ENCODE data around the gene STAMBPL1. TPM values are rescaled to one million over a fixed set of nuclear protein-coding genes. Genes with fewer than 3 reads are reported as not detected.

Gene STAMBPL1
- total RNA-seq, 1 donor from 2014 or later: 2.6 TPM

GRCh38 chr10:88896372-88896993, 16.4 kb downstream of the STAMBPL1 start:
- no peak for TF ChIP-seq CTCF (IDR thresholded peaks at IDR 0.05; ENCODE audit: insufficient read depth, low read length, severe bottlenecking)
- DNase-seq (ENCODE audit: low read depth): no peak

GRCh38 chr10:88896994-88897853, 17.2 kb downstream of the STAMBPL1 start:
- FAIRE-seq: no peak
- no peak overlapping the region for H3K4me3 ChIP-seq (ENCODE audit: low read depth, low read length)
- DNase-seq (ENCODE audit: low read depth): no peak
- no peaks in the 10 kb centered on the region for H3K27me3 ChIP-seq (ENCODE audit: control insufficient read depth, insufficient read depth, low read length)
- no peak for TF ChIP-seq CTCF (IDR thresholded peaks at IDR 0.05; ENCODE audit: insufficient read depth, low read length, severe bottlenecking)
- H3K36me3 ChIP-seq (ENCODE audit: control insufficient read depth, insufficient read depth, low read length): no peaks in the 10 kb centered on the region

More at GRCh38 chr10:88896372-88896993, 16.4 kb downstream of the STAMBPL1 start:
- Histone ChIP-seq H3K27me3 (ENCODE audit: control insufficient read depth, insufficient read depth, low read length) (no peaks in the 10 kb centered on the region), H3K4me3 (ENCODE audit: low read depth, low read length) (no peak overlapping the region), H3K36me3 (ENCODE audit: control insufficient read depth, insufficient read depth, low read length) (no peaks in the 10 kb centered on the region)
- FAIRE-seq: no peak

GRCh38 chr10:88898727-88899126, 18.7 kb downstream of the STAMBPL1 start:
- Histone ChIP-seq H3K27me3 (ENCODE audit: control insufficient read depth, insufficient read depth, low read length) (no peaks in the 10 kb centered on the region), H3K4me3 (ENCODE audit: low read depth, low read length) (no peak overlapping the region), H3K36me3 (ENCODE audit: control insufficient read depth, insufficient read depth, low read length) (no peaks in the 10 kb centered on the region)
- FAIRE-seq (peak; percentile 18), DNase-seq (ENCODE audit: low read depth) (no peak)
- TF ChIP-seq CTCF (IDR thresholded peaks at IDR 0.05; ENCODE audit: insufficient read depth, low read length, severe bottlenecking): no peak

- no peaks in the 10 kb centered on the region for H3K27me3 ChIP-seq (ENCODE audit: control insufficient read depth, insufficient read depth, low read length)
- no peak for FAIRE-seq
These were observed 19.8 kb downstream of the STAMBPL1 start for GRCh38 chr10:88899886-88900285.

GRCh38 chr10:88901206-88901983, 21.4 kb downstream of the STAMBPL1 start:
- no peak for DNase-seq (ENCODE audit: low read depth)
- Histone ChIP-seq H3K27me3 (ENCODE audit: control insufficient read depth, insufficient read depth, low read length) (no peaks in the 10 kb centered on the region), H3K36me3 (ENCODE audit: control insufficient read depth, insufficient read depth, low read length) (no peaks in the 10 kb centered on the region), H3K4me3 (ENCODE audit: low read depth, low read length) (no peak overlapping the region)
- no peak for TF ChIP-seq CTCF (IDR thresholded peaks at IDR 0.05; ENCODE audit: insufficient read depth, low read length, severe bottlenecking)
- no peak for FAIRE-seq

More at GRCh38 chr10:88899886-88900285, 19.8 kb downstream of the STAMBPL1 start:
- no peaks in the 10 kb centered on the region for H3K36me3 ChIP-seq (ENCODE audit: control insufficient read depth, insufficient read depth, low read length)
- TF ChIP-seq CTCF (IDR thresholded peaks at IDR 0.05; ENCODE audit: insufficient read depth, low read length, severe bottlenecking): no peak
- H3K4me3 ChIP-seq (ENCODE audit: low read depth, low read length): no peak overlapping the region
- DNase-seq (ENCODE audit: low read depth): no peak

Measured in bronchial epithelial cell (primary cell).